ENCODE measurements around the gene WIPF3.

WIPF3 gene

DNA sequence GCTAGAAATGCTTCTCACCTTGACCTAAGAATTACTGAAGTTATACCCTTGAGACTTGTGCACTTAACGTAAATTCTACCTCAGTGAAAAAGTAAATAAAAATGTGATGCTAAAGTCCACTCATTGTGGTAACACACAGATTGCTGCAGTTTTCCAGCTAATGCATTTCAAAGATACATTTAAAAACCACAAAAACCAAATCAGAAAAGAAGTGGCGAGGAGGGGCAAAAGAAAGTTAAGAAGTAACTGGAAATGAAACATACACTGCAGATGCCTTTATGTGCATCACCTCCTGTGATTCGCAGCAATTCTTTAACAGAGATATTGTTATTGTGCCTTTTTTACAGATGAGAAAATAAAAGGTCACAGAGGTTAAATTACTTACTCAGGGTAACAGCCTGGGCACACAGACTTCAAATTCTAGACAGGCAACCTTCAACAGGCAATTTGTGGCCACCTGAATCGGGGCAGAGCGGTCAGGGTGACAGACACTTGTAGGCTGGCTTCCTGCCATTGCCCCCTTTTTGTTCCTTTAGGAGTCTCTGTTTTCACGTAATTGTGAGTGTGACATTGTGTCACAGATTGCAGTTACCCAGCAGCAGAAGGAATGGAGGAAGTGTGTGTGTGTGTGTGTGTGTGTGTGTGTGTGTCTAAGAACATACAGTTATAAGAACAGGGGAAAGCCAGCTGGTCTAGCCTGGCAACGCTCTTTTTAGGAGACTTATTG is 1.9 kb downstream of the WIPF3 start:
- no peak overlapping the region for H3K9ac ChIP-seq (ENCODE audit: low read length in 5 of 5)
- no peak overlapping the region for H3K4me3 ChIP-seq (ENCODE audit: low read depth in 1 of 5, low read length in 5 of 5)
- H3K4me1 ChIP-seq (ENCODE audit: control insufficient read depth in 5 of 5, insufficient read depth in 5 of 5, low read length in 5 of 5) = peaks cover 0 to 19% (median 11%) of the 10 kb centered on the region in 5 donors
- no peaks in the 10 kb centered on the region for H3K36me3 ChIP-seq (ENCODE audit: control insufficient read depth in 5 of 5, insufficient read depth in 5 of 5, low read length in 5 of 5)
- H3K27me3 ChIP-seq (ENCODE audit: control insufficient read depth in 5 of 5, insufficient read depth in 4 of 5, low read length in 5 of 5) = peaks cover 0 to 28% (median 14%) of the 10 kb centered on the region in 5 donors
- H3K27ac ChIP-seq (ENCODE audit: low read depth, low read length) = no peak overlapping the region
- H3K9me3 ChIP-seq (ENCODE audit: control insufficient read depth in 5 of 5, low read length in 5 of 5) = no peaks in the 10 kb centered on the region

DNA sequence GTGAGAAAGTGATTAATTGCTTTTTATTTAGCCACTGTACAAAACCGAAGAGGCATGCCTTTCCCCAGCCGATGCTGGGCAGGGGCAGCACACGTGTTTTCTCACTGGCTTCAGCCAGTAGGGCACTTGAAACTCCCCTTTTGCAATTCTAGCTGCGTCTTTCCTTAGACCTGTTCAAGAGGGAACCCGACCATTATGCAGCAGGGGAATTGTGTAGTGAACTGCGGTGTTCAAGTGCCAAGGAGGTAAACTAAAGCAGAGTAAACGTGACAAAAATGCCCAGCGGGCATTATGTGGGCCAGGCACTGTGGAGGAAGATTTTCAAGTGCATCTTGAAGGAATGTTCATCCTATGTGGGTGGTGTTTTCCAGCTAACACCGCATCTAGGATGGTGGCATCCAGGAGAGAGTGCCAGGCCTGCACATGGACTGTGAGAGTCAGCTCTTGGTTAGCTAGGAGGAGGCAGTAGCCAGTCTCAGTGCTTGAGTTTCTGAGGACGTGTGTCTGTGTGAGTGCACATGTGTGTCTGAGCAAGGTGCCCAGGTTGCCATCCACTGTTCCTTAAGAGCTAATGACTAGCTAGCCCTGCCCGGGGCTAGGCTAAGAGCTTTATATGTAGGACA is 3.3 kb downstream of the WIPF3 start:
- Histone ChIP-seq H3K4me3 (ENCODE audit: low read depth in 1 of 5, low read length in 5 of 5) (no peak overlapping the region), H3K27ac (ENCODE audit: low read depth, low read length) (no peak overlapping the region), H3K9ac (ENCODE audit: low read length in 5 of 5) (no peak overlapping the region), H3K4me1 (ENCODE audit: control insufficient read depth in 5 of 5, insufficient read depth in 5 of 5, low read length in 5 of 5) (peaks cover 0 to 19% (median 11%) of the 10 kb centered on the region in 5 donors), H3K36me3 (ENCODE audit: control insufficient read depth in 5 of 5, insufficient read depth in 5 of 5, low read length in 5 of 5) (no peaks in the 10 kb centered on the region), H3K9me3 (ENCODE audit: control insufficient read depth in 5 of 5, low read length in 5 of 5) (no peaks in the 10 kb centered on the region), H3K27me3 (ENCODE audit: control insufficient read depth in 5 of 5, insufficient read depth in 4 of 5, low read length in 5 of 5) (peaks cover 5 to 27% (median 14%) of the 10 kb centered on the region in 5 donors)

DNA sequence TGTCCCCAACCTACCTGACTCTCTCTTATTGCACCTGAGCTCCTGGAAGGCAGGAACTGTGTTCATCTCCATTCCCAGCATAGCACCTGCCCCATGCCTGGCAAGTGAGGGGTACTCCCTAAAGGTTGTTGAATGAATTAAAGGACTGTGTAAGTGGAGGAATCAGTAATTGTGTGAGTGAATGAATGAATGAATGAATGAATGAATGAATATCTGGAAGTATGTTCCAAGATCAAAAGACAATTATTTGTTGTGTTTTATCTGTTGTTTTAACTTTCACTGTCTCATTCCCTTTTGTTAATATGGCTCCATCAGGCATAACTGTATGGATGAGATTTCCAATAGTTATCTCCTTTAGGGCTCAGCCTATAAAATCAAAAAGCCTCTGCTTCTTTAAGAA is 4.0 kb downstream of the WIPF3 start:
- peaks cover 0 to 19% (median 11%) of the 10 kb centered on the region in 5 donors for H3K4me1 ChIP-seq (ENCODE audit: control insufficient read depth in 5 of 5, insufficient read depth in 5 of 5, low read length in 5 of 5)
- H3K4me3 ChIP-seq (ENCODE audit: low read depth in 1 of 5, low read length in 5 of 5) = no peak overlapping the region
- H3K36me3 ChIP-seq (ENCODE audit: control insufficient read depth in 5 of 5, insufficient read depth in 5 of 5, low read length in 5 of 5) = no peaks in the 10 kb centered on the region
- peaks cover 5 to 25% (median 14%) of the 10 kb centered on the region in 5 donors for H3K27me3 ChIP-seq (ENCODE audit: control insufficient read depth in 5 of 5, insufficient read depth in 4 of 5, low read length in 5 of 5)
- no peak overlapping the region for H3K27ac ChIP-seq (ENCODE audit: low read depth, low read length)
- H3K9ac ChIP-seq (ENCODE audit: low read length in 5 of 5) = no peak overlapping the region
- H3K9me3 ChIP-seq (ENCODE audit: control insufficient read depth in 5 of 5, low read length in 5 of 5) = no peaks in the 10 kb centered on the region

DNA sequence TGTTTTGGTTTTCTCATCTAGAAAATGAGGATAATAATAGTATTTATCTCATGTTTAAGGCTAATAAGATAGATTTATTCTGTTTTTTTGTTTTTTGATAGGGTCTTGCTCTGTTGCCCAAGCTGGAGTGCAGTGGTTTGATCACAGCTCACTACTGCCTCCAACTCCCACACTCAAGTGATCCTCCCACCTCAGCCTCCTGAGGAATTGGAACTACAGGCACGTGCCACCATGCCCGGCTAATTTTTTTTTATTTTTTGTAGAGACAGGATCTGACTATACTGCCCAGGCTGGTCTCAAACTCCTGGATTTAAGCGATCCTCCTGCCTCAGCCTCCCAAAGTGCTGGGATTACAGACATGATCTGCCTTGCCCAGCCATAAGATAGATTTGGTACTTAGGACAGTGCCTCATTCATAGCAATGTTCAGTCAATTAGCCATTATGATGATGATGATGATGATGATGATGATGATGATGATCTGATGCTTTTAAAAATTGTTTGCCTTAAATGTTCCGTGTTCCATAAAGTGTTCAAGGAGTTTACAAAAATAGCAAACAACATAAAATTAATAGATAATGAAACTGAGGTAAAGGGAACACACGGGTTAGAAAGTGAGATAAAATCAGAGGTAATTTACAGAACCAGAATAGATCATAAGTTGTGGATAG is 4.6 kb downstream of the WIPF3 start:
- Histone ChIP-seq H3K4me1 (ENCODE audit: control insufficient read depth in 5 of 5, insufficient read depth in 5 of 5, low read length in 5 of 5) (peaks cover 0 to 18% (median 11%) of the 10 kb centered on the region in 5 donors), H3K4me3 (ENCODE audit: low read depth in 1 of 5, low read length in 5 of 5) (no peak overlapping the region), H3K9me3 (ENCODE audit: control insufficient read depth in 5 of 5, low read length in 5 of 5) (no peaks in the 10 kb centered on the region), H3K27ac (ENCODE audit: low read depth, low read length) (no peak overlapping the region), H3K27me3 (ENCODE audit: control insufficient read depth in 5 of 5, insufficient read depth in 4 of 5, low read length in 5 of 5) (peaks cover 5 to 23% (median 11%) of the 10 kb centered on the region in 5 donors), H3K36me3 (ENCODE audit: control insufficient read depth in 5 of 5, insufficient read depth in 5 of 5, low read length in 5 of 5) (no peaks in the 10 kb centered on the region), H3K9ac (ENCODE audit: low read length in 5 of 5) (no peak overlapping the region)

DNA sequence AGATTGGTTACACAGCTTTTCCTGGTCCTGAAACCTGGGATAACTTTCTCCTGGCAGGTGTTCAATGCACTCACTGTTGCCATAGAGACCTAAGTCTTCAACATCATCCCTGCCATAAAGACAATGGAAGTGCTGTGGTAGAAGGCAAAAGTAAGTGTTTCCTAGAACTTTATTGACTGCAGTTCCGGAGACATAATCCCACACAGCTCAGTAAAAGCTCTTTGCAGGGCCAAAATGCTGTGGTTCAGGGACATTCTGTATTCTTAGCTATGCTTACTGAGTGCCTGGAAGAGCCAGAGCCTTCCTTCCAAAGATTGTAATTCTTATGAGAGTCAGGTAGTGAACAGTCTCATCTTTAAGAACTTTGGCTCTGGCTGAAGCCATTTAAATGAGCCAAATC is 5.3 kb downstream of the WIPF3 start:
- Histone ChIP-seq H3K4me3 (ENCODE audit: low read depth in 1 of 5, low read length in 5 of 5) (no peak overlapping the region), H3K9me3 (ENCODE audit: control insufficient read depth in 5 of 5, low read length in 5 of 5) (no peaks in the 10 kb centered on the region), H3K36me3 (ENCODE audit: control insufficient read depth in 5 of 5, insufficient read depth in 5 of 5, low read length in 5 of 5) (no peaks in the 10 kb centered on the region), H3K4me1 (ENCODE audit: control insufficient read depth in 5 of 5, insufficient read depth in 5 of 5, low read length in 5 of 5) (peaks cover 0 to 12% (median 10%) of the 10 kb centered on the region in 5 donors), H3K9ac (ENCODE audit: low read length in 5 of 5) (no peak overlapping the region), H3K27me3 (ENCODE audit: control insufficient read depth in 5 of 5, insufficient read depth in 4 of 5, low read length in 5 of 5) (peaks cover 5 to 22% (median 9%) of the 10 kb centered on the region in 5 donors), H3K27ac (ENCODE audit: low read depth, low read length) (no peak overlapping the region)

DNA sequence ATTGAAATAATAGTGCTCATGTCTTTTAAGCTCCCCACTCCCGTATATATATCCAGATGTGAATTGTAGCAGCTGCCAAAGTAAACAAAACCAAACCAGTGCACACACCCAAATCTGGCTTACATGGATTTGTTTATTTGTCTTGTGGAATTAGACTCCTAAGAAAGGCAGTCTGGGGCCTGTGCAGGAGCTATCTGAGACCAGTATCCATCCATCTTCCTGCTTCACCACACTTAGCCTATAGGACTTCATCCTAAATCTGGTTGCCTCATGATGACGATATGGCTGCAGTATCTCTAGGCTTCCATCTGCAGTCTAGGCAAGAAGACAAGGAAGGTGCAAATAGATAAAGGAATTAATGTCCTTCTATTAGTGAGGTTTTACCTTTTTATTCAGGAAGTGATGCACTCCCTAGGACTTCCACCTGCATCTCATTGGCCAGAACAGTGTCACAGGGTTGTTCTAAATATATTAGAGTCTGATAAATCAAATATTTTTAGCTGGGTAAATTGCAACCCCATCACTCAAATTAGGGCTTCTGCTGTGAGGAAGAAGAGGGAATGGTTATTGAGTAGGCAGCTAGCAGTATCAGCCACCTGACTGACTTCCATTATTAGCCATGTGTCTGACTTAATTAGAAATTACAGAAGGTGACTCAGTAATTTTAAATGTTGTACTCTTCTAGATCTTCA is 6.0 kb downstream of the WIPF3 start:
- Histone ChIP-seq H3K36me3 (ENCODE audit: control insufficient read depth in 5 of 5, insufficient read depth in 5 of 5, low read length in 5 of 5) (no peaks in the 10 kb centered on the region), H3K27ac (ENCODE audit: low read depth, low read length) (no peak overlapping the region), H3K4me3 (ENCODE audit: low read depth in 1 of 5, low read length in 5 of 5) (no peak overlapping the region), H3K9ac (ENCODE audit: low read length in 5 of 5) (no peak overlapping the region), H3K9me3 (ENCODE audit: control insufficient read depth in 5 of 5, low read length in 5 of 5) (no peaks in the 10 kb centered on the region), H3K27me3 (ENCODE audit: control insufficient read depth in 5 of 5, insufficient read depth in 4 of 5, low read length in 5 of 5) (peaks cover 2 to 17% (median 5%) of the 10 kb centered on the region in 5 donors), H3K4me1 (ENCODE audit: control insufficient read depth in 5 of 5, insufficient read depth in 5 of 5, low read length in 5 of 5) (peaks cover 0 to 5% (median 5%) of the 10 kb centered on the region in 5 donors)

DNA sequence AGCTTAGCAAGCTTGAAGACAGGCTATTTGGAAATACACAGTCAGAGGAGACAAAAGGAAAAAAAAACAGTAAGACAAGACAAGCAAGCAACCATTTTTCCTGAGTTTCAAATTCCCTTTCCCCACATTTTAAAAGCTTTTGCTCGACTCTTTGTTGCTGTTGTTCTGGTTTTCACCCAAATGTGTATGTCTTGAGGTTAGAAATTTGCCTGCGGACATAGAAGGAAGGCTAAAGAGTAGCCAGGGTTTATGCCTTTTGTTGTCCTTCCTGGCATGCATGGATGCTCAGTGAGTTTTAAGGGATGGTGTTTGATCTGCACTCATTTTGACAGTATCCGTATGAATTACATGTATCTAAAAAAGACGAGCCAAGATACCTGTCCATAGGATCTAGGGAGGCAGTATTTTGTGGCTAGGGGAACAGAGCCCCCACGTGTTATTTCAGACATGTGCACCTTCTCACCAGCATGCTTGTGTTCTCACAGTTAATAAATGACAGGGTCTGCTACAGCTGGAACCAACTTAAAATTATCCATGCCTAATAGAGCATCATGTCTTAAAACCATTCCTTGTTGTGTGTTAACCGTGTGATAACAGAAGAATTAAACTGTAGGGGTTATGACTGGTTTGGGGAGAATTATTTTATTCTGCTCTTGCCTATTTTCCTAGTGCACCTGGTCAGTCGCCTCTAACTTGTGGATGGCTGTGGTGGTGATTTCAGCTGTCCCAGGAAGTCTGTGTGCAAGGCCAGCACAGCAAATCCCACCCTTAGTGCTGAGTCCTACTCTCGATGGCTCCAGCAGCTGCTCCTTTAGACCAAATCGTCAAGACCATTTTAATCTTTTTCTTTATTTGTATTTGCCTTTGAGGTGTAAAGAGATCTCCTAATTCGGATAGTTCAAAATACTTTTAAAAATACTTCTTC is 9.1 kb downstream of the WIPF3 start:
- H3K4me3 ChIP-seq (ENCODE audit: low read depth in 1 of 5, low read length in 5 of 5) = no peak overlapping the region
- H3K27me3 ChIP-seq (ENCODE audit: control insufficient read depth in 5 of 5, insufficient read depth in 4 of 5, low read length in 5 of 5) = peaks cover 0 to 5% (median 0%) of the 10 kb centered on the region in 5 donors
- H3K9me3 ChIP-seq (ENCODE audit: control insufficient read depth in 5 of 5, low read length in 5 of 5) = no peaks in the 10 kb centered on the region
- no peak overlapping the region for H3K27ac ChIP-seq (ENCODE audit: low read depth, low read length)
- H3K9ac ChIP-seq (ENCODE audit: low read length in 5 of 5) = no peak overlapping the region
- no peaks in the 10 kb centered on the region for H3K4me1 ChIP-seq (ENCODE audit: control insufficient read depth in 5 of 5, insufficient read depth in 5 of 5, low read length in 5 of 5)
- no peaks in the 10 kb centered on the region for H3K36me3 ChIP-seq (ENCODE audit: control insufficient read depth in 5 of 5, insufficient read depth in 5 of 5, low read length in 5 of 5)

DNA sequence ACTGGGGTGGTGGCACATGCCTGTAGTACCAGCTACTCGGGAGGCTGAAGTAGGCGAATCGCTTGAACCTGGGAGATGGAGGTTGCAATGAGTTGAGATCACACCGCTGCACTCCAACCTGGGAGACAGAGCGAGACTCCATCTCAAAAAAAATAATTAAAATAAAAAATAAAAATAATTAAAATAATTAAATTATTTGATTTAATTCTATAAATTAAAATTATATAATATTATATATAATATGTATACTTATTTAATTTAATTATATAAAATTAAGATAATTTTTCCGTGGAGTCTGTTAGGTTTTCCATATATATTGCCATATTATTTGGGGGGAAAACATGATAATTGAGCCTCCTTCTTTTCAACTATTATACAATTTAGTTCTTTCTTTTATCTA is 12.0 kb downstream of the WIPF3 start:
- no peaks in the 10 kb centered on the region for H3K4me1 ChIP-seq (ENCODE audit: control insufficient read depth in 5 of 5, insufficient read depth in 5 of 5, low read length in 5 of 5)
- no peaks in the 10 kb centered on the region for H3K9me3 ChIP-seq (ENCODE audit: control insufficient read depth in 5 of 5, low read length in 5 of 5)
- no peak overlapping the region for H3K9ac ChIP-seq (ENCODE audit: low read length in 5 of 5)
- H3K4me3 ChIP-seq (ENCODE audit: low read depth in 1 of 5, low read length in 5 of 5) = no peak overlapping the region
- peaks cover 0 to 5% (median 0%) of the 10 kb centered on the region in 5 donors for H3K27me3 ChIP-seq (ENCODE audit: control insufficient read depth in 5 of 5, insufficient read depth in 4 of 5, low read length in 5 of 5)
- no peak overlapping the region for H3K27ac ChIP-seq (ENCODE audit: low read depth, low read length)
- H3K36me3 ChIP-seq (ENCODE audit: control insufficient read depth in 5 of 5, insufficient read depth in 5 of 5, low read length in 5 of 5) = no peaks in the 10 kb centered on the region

DNA sequence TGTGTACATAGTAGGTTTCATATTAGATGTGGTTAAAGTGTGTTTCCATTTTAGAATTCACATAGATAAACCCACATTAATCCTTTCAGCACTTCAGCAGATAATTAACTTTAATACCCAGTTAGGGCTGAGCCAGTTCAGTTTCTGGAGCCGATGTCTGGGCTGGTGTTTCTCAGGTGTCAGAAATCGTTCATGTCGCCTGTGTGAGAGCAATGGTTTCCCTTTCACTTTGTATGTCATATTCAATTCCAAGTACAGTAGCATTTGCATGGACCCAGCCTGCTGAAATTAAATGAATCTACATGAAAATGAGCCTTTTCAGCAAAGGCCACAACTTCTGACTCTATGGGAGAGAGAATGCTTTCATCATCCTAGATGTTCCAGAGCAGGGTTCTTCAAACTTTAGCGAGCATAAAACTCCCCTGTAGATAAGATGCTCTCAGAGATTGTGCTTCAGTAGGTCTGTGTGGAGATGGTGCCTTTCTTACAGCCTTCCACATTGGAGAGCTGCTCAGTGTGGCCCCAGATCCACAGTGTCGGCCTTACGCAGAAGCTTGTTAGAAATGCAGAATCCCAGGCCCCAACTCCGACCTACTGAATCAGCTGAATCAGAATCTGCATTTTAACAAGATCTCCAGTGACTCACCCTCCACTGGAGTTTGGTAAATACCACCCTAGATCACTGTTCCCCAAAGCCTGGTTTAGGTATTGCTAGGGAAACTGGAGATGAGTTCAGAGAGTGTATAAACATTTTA is 19.6 kb downstream of the WIPF3 start:
- H3K4me3 ChIP-seq (ENCODE audit: low read depth in 1 of 5, low read length in 5 of 5) = no peak overlapping the region
- no peaks in the 10 kb centered on the region for H3K9me3 ChIP-seq (ENCODE audit: control insufficient read depth in 5 of 5, low read length in 5 of 5)
- no peaks in the 10 kb centered on the region for H3K36me3 ChIP-seq (ENCODE audit: control insufficient read depth in 5 of 5, insufficient read depth in 5 of 5, low read length in 5 of 5)
- H3K27ac ChIP-seq (ENCODE audit: low read depth, low read length) = no peak overlapping the region
- H3K4me1 ChIP-seq (ENCODE audit: control insufficient read depth in 5 of 5, insufficient read depth in 5 of 5, low read length in 5 of 5) = no peaks in the 10 kb centered on the region
- H3K27me3 ChIP-seq (ENCODE audit: control insufficient read depth in 5 of 5, insufficient read depth in 4 of 5, low read length in 5 of 5) = no peaks in the 10 kb centered on the region
- H3K9ac ChIP-seq (ENCODE audit: low read length in 5 of 5) = no peak overlapping the region

Measured in subcutaneous abdominal adipose tissue (tissue), 5 donors.